GM19238 (cell line): ENCODE measurements around the gene CER1.

Experiments used
- DNase-seq: peaks from one replicate; pipeline ENCODE4 v3.0.0; 2011; ENCODE audit warnings: low spot score; ENCODE audit not compliant: insufficient read length

The CER1 gene

GRCh38 chr9:14722391-14723035 is at the start of gene CER1:
Gene CER1 (minus strand): TSS chr9:14722733. CDS start chr9:14722672, 61 bp downstream.
- no peak for DNase-seq

GRCh38 chr9:14770592-14770991 is 48.1 kb upstream of the CER1 start:
- no peak for DNase-seq

- DNase-seq: no peak
Observed at GRCh38 chr9:14769230-14769571, 46.7 kb upstream of the CER1 start.

GRCh38 chr9:14768405-14769229 is 46.1 kb upstream of the CER1 start:
- no peak for DNase-seq

GRCh38 chr9:14766299-14766698 is 43.8 kb upstream of the CER1 start:
- no peak for DNase-seq

- no peak for DNase-seq
Observed at GRCh38 chr9:14761584-14761983, 39.1 kb upstream of the CER1 start.

GRCh38 chr9:14760060-14760459 is 37.5 kb upstream of the CER1 start:
- no peak for DNase-seq

GRCh38 chr9:14756291-14756690 is 33.8 kb upstream of the CER1 start:
- no peak for DNase-seq

GRCh38 chr9:14752871-14753270 is 30.3 kb upstream of the CER1 start:
- no peak for DNase-seq

GRCh38 chr9:14752271-14752670 is 29.7 kb upstream of the CER1 start:
- no peak for DNase-seq

GRCh38 chr9:14750821-14751220 is 28.3 kb upstream of the CER1 start:
- no peak for DNase-seq

- no peak for DNase-seq
Observed at GRCh38 chr9:14749741-14750211, 27.2 kb upstream of the CER1 start.

- no peak for DNase-seq
Observed at GRCh38 chr9:14748373-14748772, 25.8 kb upstream of the CER1 start.

GRCh38 chr9:14747111-14747510 is 24.6 kb upstream of the CER1 start:
- no peak for DNase-seq

GRCh38 chr9:14746626-14747025 is 24.1 kb upstream of the CER1 start:
- no peak for DNase-seq

GRCh38 chr9:14744768-14745167 is 22.2 kb upstream of the CER1 start:
- no peak for DNase-seq

GRCh38 chr9:14741369-14741768 is 18.8 kb upstream of the CER1 start:
- DNase-seq: no peak

- no peak for DNase-seq
Observed at GRCh38 chr9:14733133-14733532, 10.6 kb upstream of the CER1 start.

- DNase-seq: no peak
Observed at GRCh38 chr9:14731294-14731981, 8.9 kb upstream of the CER1 start.

- DNase-seq: no peak
Observed at GRCh38 chr9:14730461-14730898, 7.9 kb upstream of the CER1 start.

GRCh38 chr9:14723301-14723700 is 768 bp upstream of the CER1 start:
- DNase-seq: no peak

- no peak for DNase-seq
Observed at GRCh38 chr9:14719231-14719923, 3.2 kb downstream of the CER1 start.
